DMS153 (cell line): ENCODE data around the gene PPP2R5B.

Experiments used
- DNase-seq: peaks from one replicate; lab custom pipeline; 2025; lab: John Stamatoyannopoulos, UW

The PPP2R5B gene

DNA sequence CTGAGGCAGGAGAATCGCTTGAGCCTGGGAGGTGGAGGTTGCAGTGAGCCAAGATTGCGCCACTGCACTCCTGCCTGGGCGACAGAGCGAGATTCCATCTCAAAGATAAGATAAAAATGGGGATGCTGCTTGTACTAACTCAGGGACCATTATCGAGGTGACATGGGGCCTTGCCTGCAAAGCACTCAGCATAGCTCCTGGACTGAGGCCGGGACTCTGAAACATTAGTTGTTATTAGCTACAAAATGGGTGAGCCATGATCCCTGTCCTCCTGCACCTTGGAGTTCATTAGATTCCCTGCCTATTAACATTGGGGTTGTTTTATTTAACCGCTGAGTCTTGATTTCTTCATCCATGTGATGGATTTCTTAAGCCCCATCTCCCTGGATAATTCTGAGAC, 5.1 kb downstream of the PPP2R5B start:
- DNase-seq: no peak

- DNase-seq: no peak
Measured at GRCh38 chr11:64930340-64930739, 5.9 kb downstream of the PPP2R5B start.

DNA sequence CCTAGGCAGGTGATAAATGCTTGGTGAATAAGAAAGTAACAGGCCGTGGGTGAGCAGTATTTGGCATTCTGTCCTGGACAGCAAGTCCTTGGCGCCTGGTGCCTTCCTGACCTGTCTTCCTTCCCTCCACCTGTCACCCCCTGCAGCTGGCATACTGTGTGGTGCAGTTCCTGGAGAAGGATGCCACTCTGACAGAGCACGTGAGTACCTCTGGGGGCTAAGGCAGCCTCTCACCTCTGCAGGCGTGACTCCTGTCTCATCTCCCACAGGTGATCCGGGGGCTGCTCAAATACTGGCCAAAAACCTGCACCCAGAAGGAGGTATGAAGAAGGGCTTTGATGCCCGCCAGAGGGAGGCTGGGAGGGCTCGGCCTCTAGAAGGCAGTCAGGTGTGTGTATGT, 6.8 kb downstream of the PPP2R5B start:
- no peak for DNase-seq

DNA sequence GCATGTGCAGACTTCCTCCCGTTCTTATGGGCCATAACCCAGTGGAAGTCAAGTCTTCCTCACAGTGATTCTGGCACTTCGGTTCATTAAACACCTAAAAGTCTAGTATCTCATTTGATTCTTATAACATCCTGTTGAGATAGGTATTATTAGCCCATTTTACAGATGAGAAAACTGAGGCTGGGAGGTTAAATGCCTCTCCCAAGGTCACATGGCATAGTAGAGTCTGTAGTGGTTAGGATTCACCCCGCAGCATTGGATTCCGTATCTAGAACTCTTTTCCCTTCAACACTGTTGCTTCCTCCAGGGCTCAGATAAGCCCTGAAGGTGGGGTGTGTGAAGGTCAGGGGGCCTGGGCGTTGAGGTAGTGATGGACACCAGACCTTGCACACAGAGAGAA, 7.8 kb downstream of the PPP2R5B start:
- no peak for DNase-seq

- no peak for DNase-seq
Measured at GRCh38 chr11:64933213-64933934, 8.9 kb downstream of the PPP2R5B start.

DNA sequence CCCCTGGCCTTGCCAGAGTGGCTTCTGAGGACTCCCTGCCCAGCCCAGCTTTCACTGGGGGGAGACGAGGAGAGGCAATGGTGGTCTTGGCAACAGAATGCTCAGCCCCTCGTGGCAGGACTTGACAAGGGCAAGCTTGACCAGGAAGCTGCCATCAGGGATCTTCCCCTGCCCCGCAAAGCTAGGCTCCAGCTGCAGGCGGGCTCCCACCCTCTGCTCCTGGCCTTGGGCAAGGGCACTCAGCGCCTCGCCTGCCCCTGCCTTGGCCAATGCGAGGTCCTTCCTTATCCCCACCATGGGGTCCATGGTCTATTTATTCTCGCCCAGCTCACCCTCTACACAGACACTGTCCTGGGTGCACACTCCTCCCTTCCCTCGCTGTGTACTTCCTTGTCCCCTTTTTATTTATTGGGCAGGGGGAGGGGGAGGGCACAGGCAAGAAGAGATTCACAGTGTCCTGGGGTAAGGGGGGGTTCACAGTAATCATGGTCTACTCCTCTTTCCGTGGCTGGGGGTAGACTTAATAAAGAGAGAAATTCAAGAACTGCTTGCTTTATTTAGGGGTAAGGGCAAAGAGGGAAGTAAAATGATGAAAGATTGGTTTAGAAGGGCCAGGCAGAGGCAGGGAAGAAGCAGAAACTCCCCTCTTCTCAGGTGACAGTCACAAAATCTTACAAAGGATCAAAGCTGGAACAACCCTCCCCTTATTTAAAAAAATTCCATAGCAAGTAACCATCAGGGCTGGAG, 9.6 kb downstream of the PPP2R5B start:
- DNase-seq: no peak

GRCh38 chr11:64934682-64935358, 10.3 kb downstream of the PPP2R5B start:
- DNase-seq: no peak

GRCh38 chr11:64935359-64936081, 11.0 kb downstream of the PPP2R5B start, which contains the start of gene GPHA2:
Gene GPHA2 (minus strand): TSS chr11:64935893. CDS start chr11:64935460, 433 bp downstream.
- no peak for DNase-seq

GRCh38 chr11:64936539-64936938, 12.1 kb downstream of the PPP2R5B start:
- no peak for DNase-seq

- DNase-seq: no peak
Measured at GRCh38 chr11:64947208-64947814, 22.8 kb downstream of the PPP2R5B start.

GRCh38 chr11:64951529-64951928, 27.0 kb downstream of the PPP2R5B start:
- no peak for DNase-seq

GRCh38 chr11:64954201-64954600, 29.7 kb downstream of the PPP2R5B start:
- no peak for DNase-seq

DNA sequence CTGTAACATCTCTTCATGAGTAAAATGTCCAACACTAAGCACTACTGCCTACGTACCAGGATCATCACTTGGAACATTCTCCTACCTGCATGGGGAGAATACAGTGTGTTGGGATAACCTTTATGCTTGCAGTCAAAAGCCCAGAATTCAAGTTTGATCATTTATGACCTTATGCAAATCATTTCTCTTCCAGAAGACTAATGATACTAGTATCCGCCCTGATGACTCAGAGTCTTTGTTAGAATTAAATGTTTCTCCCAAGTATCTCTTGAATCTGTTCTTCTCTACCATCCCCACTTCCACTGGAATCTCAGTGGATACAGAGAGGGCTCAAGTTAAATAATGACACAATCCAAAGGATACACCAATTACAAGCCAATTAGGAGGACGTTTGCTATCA, 35.0 kb downstream of the PPP2R5B start:
- no peak for DNase-seq

GRCh38 chr11:64960719-64961118, 36.2 kb downstream of the PPP2R5B start:
- DNase-seq: no peak

- DNase-seq: no peak
Measured at GRCh38 chr11:64963072-64963631, 38.7 kb downstream of the PPP2R5B start.

GRCh38 chr11:64967375-64967774, 42.9 kb downstream of the PPP2R5B start:
- DNase-seq: no peak

DNA sequence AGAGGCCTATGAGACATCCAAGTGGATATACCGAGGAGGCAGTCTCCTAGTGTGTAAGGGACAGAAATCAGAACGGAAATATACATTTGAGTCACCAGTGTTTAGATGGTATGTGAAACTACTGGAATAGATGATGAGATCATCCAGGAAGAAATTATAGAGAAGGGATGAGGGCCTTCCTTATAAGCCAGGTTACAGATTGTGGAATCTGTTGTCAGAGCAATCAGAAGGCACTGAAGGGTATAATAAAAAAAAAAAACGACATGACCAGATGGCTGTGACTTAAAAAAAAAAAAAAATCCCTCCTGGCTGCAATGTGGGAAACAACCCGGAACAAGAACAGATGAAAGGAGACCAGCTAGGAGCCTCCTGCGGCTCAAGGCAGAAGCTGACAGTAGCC, 44.7 kb downstream of the PPP2R5B start:
- DNase-seq: no peak

- DNase-seq: no peak
Measured at GRCh38 chr11:64970731-64971151, 46.3 kb downstream of the PPP2R5B start.

GRCh38 chr11:64971421-64972233, 47.1 kb downstream of the PPP2R5B start, which contains the start of gene MAJIN:
Gene MAJIN (minus strand): TSS chr11:64972108. CDS start chr11:64959405, 12,703 bp downstream.
- no peak for DNase-seq

- DNase-seq: no peak
Measured at GRCh38 chr11:64974124-64974523, 49.6 kb downstream of the PPP2R5B start.
